GM20431 (cell line): ENCODE results near the gene HAP1.
"Not testable (repeated sequence)": the region's sequence is repeated elsewhere in the genome, so short reads cannot be mapped to it uniquely, and the experiment has no call there.

Source experiments
- in situ Hi-C: fragments of 300-500 bp; cut with MseI, MboI; formaldehyde crosslinking; loops from one replicate; pipeline ENCODE4 v1.15.0; 2020; ENCODE audit warnings: low sequenced_read_pairs; ENCODE audit not compliant: unreplicated experiment

The HAP1 gene

DNA sequence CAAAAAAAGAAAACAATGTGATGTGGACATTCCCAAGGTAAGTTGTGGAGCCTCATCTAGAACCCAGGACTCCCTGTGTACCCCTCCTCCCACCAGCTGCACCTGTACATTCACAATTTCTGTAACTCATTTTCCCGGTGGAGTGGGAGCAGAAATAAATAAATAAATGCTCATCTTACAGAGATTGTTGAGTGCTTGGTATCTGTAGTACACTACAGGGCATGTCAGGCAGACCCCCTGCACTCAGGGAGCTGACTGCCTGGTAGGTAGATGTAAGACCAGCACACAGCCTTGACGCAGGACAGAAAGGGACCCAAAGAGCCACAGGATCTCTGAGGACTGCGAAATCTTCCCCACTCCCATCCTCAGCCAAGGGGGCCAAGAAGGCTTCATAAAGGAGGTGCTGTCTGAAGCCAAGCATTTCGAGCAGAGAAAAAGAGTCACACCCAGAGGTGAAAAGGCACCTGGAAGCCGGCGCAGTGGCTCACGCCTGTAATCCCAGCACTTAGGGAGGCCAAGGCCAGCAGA is 39.2 kb downstream of the HAP1 start:
- in situ Hi-C loops = no loop called here

DNA sequence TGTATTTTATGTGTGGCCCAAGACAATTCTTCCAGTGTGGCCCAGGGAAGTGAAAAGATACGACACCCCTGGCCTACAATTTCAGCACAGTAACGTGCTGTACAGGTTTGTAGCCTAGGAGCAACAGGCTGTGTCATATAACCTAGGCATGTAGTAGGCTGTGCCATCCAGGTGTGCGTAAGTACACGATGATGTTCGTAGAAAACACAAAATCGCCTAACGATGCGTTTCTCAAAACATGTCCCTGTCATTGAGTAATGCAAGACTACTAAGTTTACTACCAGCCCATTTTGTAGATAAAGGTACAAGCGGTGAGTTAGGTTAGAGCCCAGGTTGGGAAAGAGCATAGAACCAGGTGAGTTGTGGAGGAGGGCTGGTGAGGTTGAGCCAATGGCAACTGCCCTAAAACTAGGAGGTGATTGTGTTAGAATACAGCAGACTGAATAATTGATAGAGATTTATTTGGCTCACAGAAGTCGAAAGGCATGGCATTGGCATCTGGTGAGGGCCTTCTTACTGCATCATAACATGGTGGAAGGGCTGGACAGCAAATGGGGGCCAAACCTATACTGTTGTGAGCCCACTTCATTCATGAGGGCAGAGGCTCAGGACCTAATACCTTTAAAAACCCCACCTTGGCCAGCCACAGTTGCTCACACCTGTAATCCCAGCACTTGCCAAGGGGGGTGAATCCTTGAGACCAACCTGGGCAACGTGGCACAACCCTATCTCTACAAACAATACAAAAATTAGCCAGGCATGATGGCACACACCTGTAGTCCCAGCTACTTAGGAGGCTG is 41.5 kb downstream of the HAP1 start:
- in situ Hi-C loops = no loop called here

DNA sequence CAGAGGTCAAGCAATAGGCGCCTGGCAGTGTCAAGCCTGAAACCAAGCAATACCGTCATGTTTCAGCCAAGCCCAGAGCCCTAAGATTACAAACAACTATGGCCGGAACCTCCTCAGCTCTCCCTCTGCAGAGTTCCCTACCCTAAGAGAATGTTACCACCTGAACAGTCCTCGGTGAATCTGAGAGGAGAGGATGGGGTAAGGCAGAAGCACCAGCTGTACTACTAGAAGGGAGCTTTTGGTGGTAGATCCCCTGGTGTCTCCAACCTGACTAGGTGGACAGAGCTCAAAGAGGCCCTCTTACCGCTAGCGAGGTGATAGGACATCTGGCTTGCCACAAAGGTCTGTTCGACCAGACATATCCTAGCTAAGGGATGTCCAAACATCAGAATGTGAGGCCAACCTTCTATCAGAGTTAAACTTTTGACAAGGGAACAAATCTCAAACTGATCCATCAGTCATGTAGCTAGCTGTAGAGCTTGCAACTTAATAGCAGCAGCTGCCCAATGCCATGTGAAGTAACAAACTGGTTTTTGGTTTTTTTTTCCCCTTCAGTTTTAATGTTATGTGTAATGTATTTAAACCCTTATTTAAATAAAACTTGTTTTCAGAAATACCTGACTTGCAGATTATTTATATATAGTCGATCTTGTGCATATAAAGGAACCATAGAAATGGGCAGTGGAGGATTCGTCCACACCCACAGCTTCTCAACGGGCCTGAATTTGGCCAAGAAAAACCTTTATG is 43.2 kb downstream of the HAP1 start:
- in situ Hi-C loops = no loop called here

DNA sequence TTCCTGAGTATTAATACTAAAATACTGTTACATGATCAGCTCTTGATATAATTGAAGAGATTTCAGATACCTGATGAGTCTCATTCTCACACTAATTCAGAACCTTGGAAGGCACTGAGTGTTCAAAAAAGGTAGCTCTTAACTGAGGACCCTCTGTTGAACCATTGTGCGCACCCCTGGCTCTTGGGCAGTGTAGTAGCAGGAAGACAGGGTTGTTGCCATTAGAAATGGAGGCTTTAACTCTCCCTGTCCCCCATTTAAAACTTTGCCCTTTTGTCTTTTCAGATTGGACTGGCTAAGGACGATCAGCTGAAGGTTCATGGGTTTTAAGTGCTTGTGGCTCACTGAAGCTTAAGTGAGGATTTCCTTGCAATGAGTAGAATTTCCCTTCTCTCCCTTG is 43.9 kb downstream of the HAP1 start:
- in situ Hi-C loops = no loop called here

DNA sequence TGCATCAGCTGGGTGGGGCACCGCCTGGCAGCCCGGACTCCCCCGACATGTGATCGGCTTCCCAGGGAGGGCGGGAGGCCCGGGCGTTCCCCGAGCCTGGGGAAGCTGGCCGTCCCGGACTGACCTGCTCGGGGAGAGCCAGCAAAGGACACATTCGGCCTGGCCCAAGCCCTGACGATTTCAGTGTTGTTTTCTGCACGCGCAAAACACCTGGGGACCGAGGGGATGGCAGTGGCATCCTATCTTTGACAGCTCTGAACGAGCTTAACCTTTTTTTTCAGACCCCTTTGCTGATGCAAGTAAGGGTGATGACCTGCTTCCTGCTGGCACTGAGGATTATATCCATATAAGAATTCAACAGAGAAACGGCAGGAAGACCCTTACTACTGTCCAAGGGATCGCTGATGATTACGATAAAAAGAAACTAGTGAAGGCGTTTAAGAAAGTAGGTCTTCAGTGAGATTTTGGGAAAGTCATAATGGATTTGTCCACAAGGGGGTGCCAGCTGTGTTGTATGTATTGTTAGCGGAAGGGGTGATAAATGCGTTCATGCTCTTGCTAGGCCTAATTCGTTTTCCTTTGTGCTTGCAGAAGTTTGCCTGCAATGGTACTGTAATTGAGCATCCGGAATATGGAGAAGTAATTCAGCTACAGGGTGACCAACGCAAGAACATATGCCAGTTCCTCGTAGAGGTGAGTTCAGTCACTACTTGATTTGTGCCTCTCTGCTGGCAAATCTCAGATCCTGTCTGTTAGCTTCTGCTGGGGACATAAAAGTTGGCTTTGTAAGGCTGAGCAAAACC is 44.7 kb downstream of the HAP1 start:
- in situ Hi-C loops = no loop called here

DNA sequence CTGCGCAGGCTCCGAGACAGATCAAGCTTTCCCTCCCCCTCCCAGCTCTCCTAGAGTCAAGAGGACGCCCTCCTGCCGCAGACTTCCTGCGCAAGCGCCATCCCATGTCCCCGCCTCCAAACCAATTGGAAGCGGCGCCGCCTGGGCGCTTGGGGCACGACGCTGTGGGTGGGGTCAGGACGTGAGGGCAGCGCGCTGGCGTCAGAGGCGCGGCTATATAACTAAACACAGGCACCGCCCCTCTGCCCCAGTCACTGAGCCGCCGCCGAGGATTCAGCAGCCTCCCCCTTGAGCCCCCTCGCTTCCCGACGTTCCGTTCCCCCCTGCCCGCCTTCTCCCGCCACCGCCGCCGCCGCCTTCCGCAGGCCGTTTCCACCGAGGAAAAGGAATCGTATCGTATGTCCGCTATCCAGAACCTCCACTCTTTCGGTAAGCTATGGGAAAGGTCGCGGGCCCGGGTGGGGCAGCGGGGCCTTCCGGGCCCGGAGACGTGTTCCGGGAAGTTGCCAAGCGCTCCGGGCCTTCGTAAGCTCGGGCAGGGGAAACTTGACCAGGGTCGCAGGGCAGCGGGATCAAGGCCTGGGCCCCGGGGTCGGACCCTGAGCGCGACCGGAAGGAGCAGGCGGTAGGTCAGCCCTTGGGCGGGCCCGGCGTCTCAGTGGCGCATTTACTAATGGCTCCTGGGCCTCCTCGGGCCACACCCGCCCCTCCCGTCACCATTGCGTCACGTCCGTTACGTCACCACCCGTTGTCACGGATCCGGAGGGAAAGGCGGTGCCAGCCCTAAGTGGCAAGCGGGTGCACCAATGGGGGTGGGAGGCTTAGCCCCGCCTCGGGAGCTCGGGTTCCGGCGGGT is 45.6 kb downstream of the HAP1 start, which contains the start of gene EIF1:
TSS of gene EIF1 (plus strand) at position 245 of the 856 bp plus-strand sequence. CDS start at position 399, 154 bp downstream.
- in situ Hi-C loops = no loop called here

DNA sequence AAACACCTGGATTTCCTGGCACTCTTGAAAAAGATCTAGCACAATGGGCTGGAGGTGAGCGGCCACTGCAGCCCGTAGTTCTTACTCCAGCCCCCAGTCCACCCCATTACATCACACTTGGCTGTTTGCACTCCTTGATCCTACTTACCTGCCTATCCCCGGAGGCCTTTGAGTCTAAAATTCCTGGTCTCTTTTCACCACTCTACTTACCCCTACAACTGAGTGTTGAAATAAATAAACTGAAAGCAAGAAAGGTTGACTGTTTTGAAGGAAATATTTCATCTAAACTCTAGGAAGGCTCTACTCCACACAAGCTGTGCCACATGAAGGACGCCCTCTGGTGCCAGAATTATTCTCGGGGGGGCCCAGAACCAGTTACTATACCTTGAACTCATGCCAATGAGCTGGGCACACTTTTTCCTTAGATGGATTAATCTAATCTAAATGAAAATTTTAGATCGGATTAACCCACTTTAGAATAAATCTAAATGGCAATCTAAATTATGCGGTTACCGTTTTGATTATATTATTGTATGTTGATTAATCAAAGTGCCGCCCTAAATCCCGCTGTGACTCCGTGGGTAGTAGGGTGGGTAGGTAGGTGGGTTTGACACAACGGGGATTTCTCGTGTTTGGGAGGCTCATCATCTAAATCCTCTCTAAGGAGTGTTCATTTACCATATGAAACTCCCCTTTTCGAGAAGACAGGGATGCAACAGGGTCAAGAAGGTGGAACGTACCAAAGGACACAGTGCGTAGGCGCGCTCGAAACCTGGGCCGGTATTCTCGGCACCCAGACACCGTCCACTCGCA is 46.4 kb downstream of the HAP1 start:
- in situ Hi-C loops = no loop called here

DNA sequence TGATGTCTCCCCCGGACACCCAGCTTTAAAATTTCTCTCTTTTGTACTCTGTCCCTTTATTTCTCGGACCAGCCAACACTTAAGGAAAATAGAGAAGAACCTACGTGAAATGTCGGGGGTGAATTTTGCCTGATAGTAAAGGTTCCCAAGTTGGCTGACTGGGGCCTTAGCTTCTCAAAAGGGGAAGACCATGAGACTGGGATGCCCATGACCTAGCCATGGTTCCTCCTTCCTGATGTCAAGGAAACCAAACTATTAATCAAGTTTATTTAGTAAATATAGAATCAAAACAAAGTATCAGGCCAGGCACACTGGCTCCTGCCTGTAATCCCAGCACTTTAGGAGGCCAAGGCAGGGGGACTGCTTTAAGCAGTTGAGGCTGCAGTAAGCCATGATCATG is 48.2 kb downstream of the HAP1 start:
- in situ Hi-C loops = no loop called here

DNA sequence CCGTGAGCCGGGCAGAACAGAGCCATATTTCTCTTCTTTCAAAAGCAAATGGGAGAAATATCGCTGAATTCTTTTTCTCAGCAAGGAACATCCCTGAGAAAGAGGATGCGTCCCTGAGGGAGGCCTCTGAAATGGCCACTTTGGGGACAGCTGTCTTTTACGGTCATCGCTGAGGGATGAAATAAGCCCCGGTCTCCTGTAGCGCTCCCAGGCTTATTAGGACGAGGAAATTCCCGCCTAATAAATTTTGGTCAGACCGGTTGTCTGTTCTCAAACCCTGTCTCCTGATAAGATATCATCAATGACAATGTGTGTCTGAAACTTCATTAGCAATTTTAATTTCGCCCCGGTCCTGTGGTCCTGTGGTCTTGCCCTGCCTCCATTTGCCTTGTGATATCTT is 48.7 kb downstream of the HAP1 start:
- in situ Hi-C loops = not testable (repeated sequence)

DNA sequence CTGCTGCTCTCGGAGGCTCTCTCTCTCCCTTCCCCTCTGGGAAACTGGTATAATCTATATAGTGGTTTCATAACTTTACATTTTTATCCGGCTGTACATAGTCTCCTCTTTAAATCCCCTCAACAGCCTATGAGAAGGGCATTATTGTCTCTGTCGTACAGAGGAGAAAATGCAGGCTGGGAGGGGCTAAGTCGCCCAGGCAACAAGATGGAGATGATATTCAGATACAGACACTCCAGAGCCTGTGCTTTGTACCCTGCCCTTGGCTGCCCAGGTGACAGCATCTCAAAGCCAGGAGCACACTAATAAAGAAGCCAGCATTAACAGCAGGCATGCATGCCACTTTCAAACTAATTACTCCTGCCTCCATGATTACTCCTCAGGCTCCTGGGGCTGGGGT is 50.4 kb downstream of the HAP1 start:
- in situ Hi-C loops = no loop called here

DNA sequence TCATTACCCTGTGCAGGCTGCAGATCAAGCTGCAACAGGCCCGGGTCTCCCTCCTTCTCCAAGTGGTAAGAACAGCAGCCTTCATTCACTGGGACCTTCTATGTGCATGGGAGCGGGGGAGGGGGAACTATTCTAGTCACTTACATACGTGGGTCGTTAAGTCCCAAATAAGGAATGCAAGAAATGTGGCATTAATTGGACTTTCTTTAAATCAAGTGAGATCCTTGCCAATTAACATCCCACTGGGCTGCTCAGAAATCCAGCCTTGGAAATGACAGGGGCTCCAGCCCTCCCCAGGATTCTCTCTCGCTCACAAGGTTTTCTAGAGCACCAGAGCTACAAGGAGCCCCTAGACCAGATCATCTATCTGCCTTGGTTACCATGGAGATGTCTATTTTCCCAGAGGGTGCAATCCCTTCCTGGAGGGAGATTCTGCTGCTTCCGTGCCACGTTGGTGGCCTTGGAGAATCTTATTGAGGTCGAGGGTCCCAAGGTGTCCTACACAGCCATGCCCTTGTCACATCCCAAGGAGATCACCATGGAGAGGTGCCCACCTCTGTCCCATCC is 50.9 kb downstream of the HAP1 start:
- in situ Hi-C loops = no loop called here

DNA sequence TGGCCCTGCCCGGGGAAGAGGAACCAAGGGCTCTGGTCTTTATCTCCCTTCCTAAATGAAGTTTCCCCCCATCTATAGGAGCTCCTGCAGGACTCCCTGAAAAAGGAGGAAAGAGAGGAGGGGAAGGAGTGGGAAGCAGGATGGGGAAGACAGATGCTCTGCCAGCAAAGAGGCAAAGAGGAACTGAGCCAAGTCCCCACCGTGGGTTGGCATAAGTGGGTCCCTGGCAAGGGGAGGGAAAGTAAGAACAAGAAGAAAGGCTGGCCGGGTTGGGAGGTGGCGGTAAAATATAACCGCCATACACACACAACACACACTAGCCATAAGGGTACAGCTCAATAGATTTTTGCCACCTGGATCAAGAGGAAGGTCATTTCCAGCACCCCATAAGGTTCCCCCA is 51.8 kb downstream of the HAP1 start:
- in situ Hi-C loops = no loop called here

DNA sequence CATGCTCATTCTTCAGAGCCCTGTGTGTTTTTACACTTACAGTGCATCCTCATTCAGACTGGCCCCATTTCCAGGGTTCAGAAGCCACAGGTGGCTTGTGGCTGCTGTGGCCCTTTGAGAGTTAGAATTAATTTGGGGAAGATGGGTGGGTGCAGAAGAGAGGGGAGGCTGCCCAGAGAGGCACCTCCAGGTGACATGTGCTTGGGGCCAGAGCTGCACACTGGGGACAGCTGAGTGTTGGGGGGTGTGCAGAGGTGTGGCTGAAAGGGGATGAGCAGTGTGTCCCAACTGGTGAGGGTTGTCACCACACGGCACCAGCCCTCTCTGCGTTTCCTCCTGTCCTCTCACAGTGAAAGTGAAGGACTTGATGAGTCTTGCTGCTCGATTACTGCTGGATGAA is 52.7 kb downstream of the HAP1 start:
- in situ Hi-C loops = no loop called here

DNA sequence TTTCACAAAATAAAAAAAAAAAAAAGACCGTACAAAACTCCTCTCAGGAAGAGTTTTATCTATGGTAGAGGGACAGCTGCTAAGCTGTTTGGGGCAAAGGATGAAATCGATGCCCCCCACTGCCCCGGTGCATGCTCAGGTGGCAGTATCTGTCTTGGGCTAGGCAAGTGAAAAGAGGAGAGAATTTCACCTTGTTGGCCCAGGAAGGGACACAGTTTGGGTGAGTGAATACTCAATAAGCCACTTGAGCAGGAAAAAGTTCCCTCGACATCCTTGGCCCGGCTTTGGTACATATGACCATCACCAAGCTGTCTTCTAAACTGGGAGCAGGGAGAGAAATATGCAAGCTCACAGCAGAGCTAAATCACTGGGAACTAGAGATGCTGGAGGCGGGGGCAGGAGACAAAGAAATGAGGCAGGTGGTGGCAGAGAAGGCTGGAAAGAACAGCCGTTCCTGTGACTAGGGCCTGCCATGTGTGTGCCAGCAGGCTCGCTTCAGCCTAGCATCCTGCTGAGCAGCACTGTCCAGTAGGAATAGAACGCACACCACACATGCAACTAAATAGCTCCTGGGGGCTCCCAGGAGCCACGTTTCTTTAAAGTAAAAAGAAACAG is 53.9 kb downstream of the HAP1 start:
- in situ Hi-C loops = no loop called here

DNA sequence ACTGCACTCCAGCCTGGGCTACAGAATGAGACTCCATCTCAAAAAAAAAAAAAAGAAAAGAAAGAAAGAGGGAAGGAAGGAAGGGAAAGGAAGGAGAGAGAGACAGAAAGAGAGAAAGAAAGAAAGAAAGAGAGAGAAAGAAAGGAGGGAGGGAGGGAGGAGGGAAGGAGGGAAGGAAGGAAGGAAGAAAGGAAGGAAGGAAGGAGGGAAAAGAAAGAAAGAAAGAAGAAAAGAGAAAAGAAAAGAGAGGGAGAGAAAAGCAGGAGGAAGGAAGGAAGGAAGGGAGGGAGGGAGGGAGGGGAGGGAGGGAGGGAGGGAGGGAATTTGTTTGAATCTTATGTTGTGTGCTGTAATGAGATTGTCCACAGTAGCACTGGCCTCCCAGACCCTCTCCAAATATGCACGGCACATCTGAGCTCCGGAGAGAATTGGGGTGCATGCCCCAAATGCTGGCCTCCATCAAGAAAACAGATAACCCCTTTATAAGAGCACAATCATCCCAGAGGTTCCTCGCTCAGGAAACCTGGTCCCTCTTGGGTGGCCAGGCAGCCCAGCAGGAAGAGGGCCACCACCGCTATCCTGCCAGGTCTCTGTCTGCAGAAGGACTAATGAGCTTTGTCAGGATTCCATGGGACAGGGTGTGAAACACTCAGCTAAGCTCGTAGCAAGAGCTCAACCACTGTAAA is 54.6 kb downstream of the HAP1 start:
- in situ Hi-C loops = no loop called here

DNA sequence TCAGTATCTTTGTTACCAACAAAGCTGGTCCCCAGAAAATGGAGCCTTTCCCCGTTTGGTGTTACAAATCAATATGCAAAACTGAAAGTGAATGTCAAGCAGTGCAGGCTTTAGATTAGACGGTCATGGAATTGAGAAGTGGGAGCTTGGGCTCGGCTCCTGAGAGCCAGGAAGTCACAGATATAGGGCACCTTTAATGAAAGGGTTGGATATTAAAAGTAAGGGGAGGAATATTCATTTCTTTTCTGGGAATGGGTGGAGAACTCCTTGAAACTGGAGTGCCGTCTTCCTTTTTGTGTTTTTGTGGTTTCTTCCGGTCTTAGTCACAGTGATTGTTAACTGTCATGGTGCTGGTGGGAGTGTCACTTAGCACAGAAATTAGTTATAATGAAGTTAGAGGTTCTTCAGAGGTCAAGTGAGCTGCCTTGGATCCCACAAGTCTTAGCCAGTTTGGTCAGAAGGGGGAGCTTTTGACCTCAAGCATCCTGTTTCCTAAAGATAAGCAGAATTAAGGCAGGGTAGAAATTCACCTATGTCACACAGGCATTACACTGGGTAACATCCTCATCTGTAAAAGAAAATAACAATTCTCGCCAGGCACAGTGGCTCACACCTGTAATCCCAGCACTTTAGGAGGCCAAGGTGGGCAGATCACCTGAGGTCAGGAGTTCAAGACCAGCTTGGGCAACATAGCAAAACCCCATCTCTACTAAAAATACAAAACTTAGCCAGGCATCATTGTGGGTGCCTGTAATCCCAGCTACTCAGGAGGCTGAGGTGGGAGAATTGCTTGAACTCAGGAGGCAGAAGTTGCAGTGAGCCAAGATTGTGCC is 55.3 kb downstream of the HAP1 start:
- in situ Hi-C loops = no loop called here
